Natural killer cell treated with Interleukin-12 subunit alpha and Interleukin-12 subunit beta and Interleukin-15 and Interleukin-18, amount 100 ng/mL, for 72 hours (primary cell): ENCODE results near the gene ALOX12B. TPM values are rescaled to one million over a fixed set of nuclear protein-coding genes. Genes with fewer than 3 reads are reported as not detected.
A peak's percentile ranks its signal among the peaks of the same experiment; 100 is the strongest.

Experiments used
- ATAC-seq, 2 donors: fragments of 150-1000 bp; cut with Tn5 transposase in 1 of 2; sonication (Bioruptor Pico), chemical (Tn5 transposase) in 1 of 2; 2 replicates each; pipeline ENCODE4 v1.10.0; 2021
- DNase-seq: peaks from one replicate; pipeline ENCODE4 v3.0.0; 2022; ENCODE audit warnings: low spot score
- H3K27ac Mint-ChIP-seq, 2 donors: 1 replicate in 1 of 2; 2 replicates in 1 of 2; pipeline ENCODE4 v1.8.0; 2022; ENCODE audit warnings: mixed read lengths in 2 of 2, mild to moderate bottlenecking in 1 of 2, moderate library complexity in 1 of 2
- H3K27me3 Mint-ChIP-seq, 2 donors: 1 replicate in 1 of 2; 2 replicates in 1 of 2; pipeline ENCODE4 v1.8.0; 2022; ENCODE audit warnings: mixed read lengths in 2 of 2
- H3K36me3 Mint-ChIP-seq: one replicate; pipeline ENCODE4 v1.8.0; 2022; ENCODE audit warnings: mixed read lengths
- H3K4me1 Mint-ChIP-seq, 2 donors: 1 replicate in 1 of 2; 2 replicates in 1 of 2; pipeline ENCODE4 v1.8.0; 2022; ENCODE audit warnings: low read depth in 2 of 2, mixed read lengths in 2 of 2, mild to moderate bottlenecking in 1 of 2
- H3K4me3 Mint-ChIP-seq: one replicate; pipeline ENCODE4 v1.8.0; 2022; ENCODE audit warnings: mixed read lengths
- H3K9me3 Mint-ChIP-seq: 2 replicates; pipeline ENCODE4 v1.8.0; 2022; ENCODE audit warnings: mixed read lengths
- total RNA-seq, 2 donors: library from RNA; stranded (reverse); gene quantifications; one replicate each; pipeline ENCODE4 v1.2.3, GENCODE V29; 2022

The ALOX12B gene
- total RNA-seq, 2 donors from 2014 or later: 0.62 TPM; not detected in 1

GRCh38 chr17:8060274-8060673 lies 27.2 kb downstream of the ALOX12B start:
- H3K36me3 Mint-ChIP-seq: no peaks in the 10 kb centered on the region
- peak; percentile 65 for DNase-seq
- H3K4me3 Mint-ChIP-seq: no peak overlapping the region
- H3K27ac Mint-ChIP-seq: peak overlapping the region in 1 of 2 donors; percentile 57
- no peaks in the 10 kb centered on the region for H3K9me3 Mint-ChIP-seq
- peaks cover 26 to 27% of the 10 kb centered on the region in 2 donors for H3K4me1 Mint-ChIP-seq
- peaks cover 37 to 42% of the 10 kb centered on the region in 2 donors for H3K27me3 Mint-ChIP-seq
- no peak for ATAC-seq

- DNase-seq: peak; percentile 26
Measured at GRCh38 chr17:8059131-8059530, 28.4 kb downstream of the ALOX12B start.

GRCh38 chr17:8057691-8058114 lies 29.8 kb downstream of the ALOX12B start:
- Mint-ChIP-seq H3K4me1 (peaks cover 26 to 30% of the 10 kb centered on the region in 2 donors), H3K4me3 (no peak overlapping the region), H3K36me3 (no peaks in the 10 kb centered on the region), H3K27me3 (peaks cover 27 to 33% of the 10 kb centered on the region in 2 donors), H3K9me3 (no peaks in the 10 kb centered on the region), H3K27ac (no peak overlapping the region)
- ATAC-seq: peak; percentile 76 to 84
- peak; percentile 61 for DNase-seq

More at GRCh38 chr17:8059131-8059530, 28.4 kb downstream of the ALOX12B start:
- Mint-ChIP-seq H3K27ac (no peak overlapping the region), H3K9me3 (no peaks in the 10 kb centered on the region), H3K4me1 (peaks cover 30 to 31% of the 10 kb centered on the region in 2 donors), H3K36me3 (no peaks in the 10 kb centered on the region), H3K27me3 (peaks cover 35 to 42% of the 10 kb centered on the region in 2 donors), H3K4me3 (no peak overlapping the region)
- no peak for ATAC-seq

GRCh38 chr17:8056976-8057625 lies 30.4 kb downstream of the ALOX12B start:
- Mint-ChIP-seq H3K9me3 (no peaks in the 10 kb centered on the region), H3K27ac (peak overlapping the region; percentile 55 to 86), H3K4me1 (peaks cover 26 to 30% of the 10 kb centered on the region in 2 donors), H3K4me3 (peak overlapping the region; percentile 64), H3K36me3 (no peaks in the 10 kb centered on the region), H3K27me3 (peaks cover 23 to 27% of the 10 kb centered on the region in 2 donors)
- no peak for DNase-seq
- ATAC-seq: no peak

GRCh38 chr17:8056232-8056975 lies 31.1 kb downstream of the ALOX12B start:
- H3K9me3 Mint-ChIP-seq: no peaks in the 10 kb centered on the region
- H3K27me3 Mint-ChIP-seq: peaks cover 18 to 20% of the 10 kb centered on the region in 2 donors
- H3K4me3 Mint-ChIP-seq: peak overlapping the region; percentile 64
- ATAC-seq (peak; percentile 88 to 90), DNase-seq (peak; percentile 87)
- H3K4me1 Mint-ChIP-seq: peaks cover 26 to 30% of the 10 kb centered on the region in 2 donors
- H3K27ac Mint-ChIP-seq: peak overlapping the region; percentile 55 to 86
- no peaks in the 10 kb centered on the region for H3K36me3 Mint-ChIP-seq

GRCh38 chr17:8055851-8056231 lies 31.7 kb downstream of the ALOX12B start:
- Mint-ChIP-seq H3K36me3 (no peaks in the 10 kb centered on the region), H3K4me3 (peak overlapping the region; percentile 64), H3K27ac (peak overlapping the region; percentile 55 to 86), H3K27me3 (peaks cover 15 to 18% of the 10 kb centered on the region in 2 donors), H3K9me3 (no peaks in the 10 kb centered on the region), H3K4me1 (peaks cover 26 to 30% of the 10 kb centered on the region in 2 donors)
- DNase-seq (no peak), ATAC-seq (no peak)

- ATAC-seq (no peak), DNase-seq (peak; percentile 32)
- H3K9me3 Mint-ChIP-seq: no peaks in the 10 kb centered on the region
- H3K27me3 Mint-ChIP-seq: peaks cover 0 to 1% of the 10 kb centered on the region in 2 donors
- H3K36me3 Mint-ChIP-seq: no peaks in the 10 kb centered on the region
- H3K4me3 Mint-ChIP-seq: no peak overlapping the region
- H3K27ac Mint-ChIP-seq: peak overlapping the region in 1 of 2 donors; percentile 60
- H3K4me1 Mint-ChIP-seq: peaks cover 26% of the 10 kb centered on the region in 2 donors
Measured at GRCh38 chr17:8053600-8053999, 33.9 kb downstream of the ALOX12B start.

- Mint-ChIP-seq H3K27ac (no peak overlapping the region), H3K4me3 (no peak overlapping the region), H3K27me3 (no peaks in the 10 kb centered on the region), H3K36me3 (no peaks in the 10 kb centered on the region), H3K4me1 (peaks cover 22 to 24% of the 10 kb centered on the region in 2 donors), H3K9me3 (no peaks in the 10 kb centered on the region)
- ATAC-seq (no peak), DNase-seq (peak; percentile 44)
Measured at GRCh38 chr17:8052256-8053252, 35.0 kb downstream of the ALOX12B start.

- Mint-ChIP-seq H3K36me3 (no peaks in the 10 kb centered on the region), H3K27ac (no peak overlapping the region), H3K27me3 (no peaks in the 10 kb centered on the region), H3K4me3 (no peak overlapping the region), H3K4me1 (peaks cover 15 to 17% of the 10 kb centered on the region in 2 donors), H3K9me3 (no peaks in the 10 kb centered on the region)
- ATAC-seq: no peak
- DNase-seq: peak; percentile 5
Measured at GRCh38 chr17:8051831-8052230, 35.7 kb downstream of the ALOX12B start.

- DNase-seq (peak; percentile 54), ATAC-seq (no peak)
- no peaks in the 10 kb centered on the region for H3K36me3 Mint-ChIP-seq
- no peak overlapping the region for H3K4me3 Mint-ChIP-seq
- H3K27ac Mint-ChIP-seq: no peak overlapping the region
- no peaks in the 10 kb centered on the region for H3K27me3 Mint-ChIP-seq
- no peaks in the 10 kb centered on the region for H3K9me3 Mint-ChIP-seq
- no peaks in the 10 kb centered on the region for H3K4me1 Mint-ChIP-seq
Measured at GRCh38 chr17:8048736-8049135, 38.8 kb downstream of the ALOX12B start.

GRCh38 chr17:8048236-8048635 lies 39.3 kb downstream of the ALOX12B start:
- H3K27me3 Mint-ChIP-seq: no peaks in the 10 kb centered on the region
- ATAC-seq (no peak), DNase-seq (peak; percentile 29)
- no peaks in the 10 kb centered on the region for H3K9me3 Mint-ChIP-seq
- H3K4me1 Mint-ChIP-seq: peaks cover 0 to 2% of the 10 kb centered on the region in 2 donors
- no peak overlapping the region for H3K4me3 Mint-ChIP-seq
- H3K36me3 Mint-ChIP-seq: no peaks in the 10 kb centered on the region
- H3K27ac Mint-ChIP-seq: no peak overlapping the region

GRCh38 chr17:8047769-8048110 lies 39.8 kb downstream of the ALOX12B start:
- Mint-ChIP-seq H3K9me3 (no peaks in the 10 kb centered on the region), H3K36me3 (no peaks in the 10 kb centered on the region), H3K27me3 (no peaks in the 10 kb centered on the region)

More at GRCh38 chr17:8047769-8048110, 39.8 kb downstream of the ALOX12B start:
- ATAC-seq (no peak), DNase-seq (peak; percentile 42)
- no peak overlapping the region for H3K4me3 Mint-ChIP-seq
- no peak overlapping the region for H3K27ac Mint-ChIP-seq
- peaks cover 0 to 4% of the 10 kb centered on the region in 2 donors for H3K4me1 Mint-ChIP-seq
